Left forelimb (tissue), 1 donor: ENCODE measurements around the gene APOH.

Source experiments
- DNase-seq: peaks from one replicate; pipeline ENCODE4 v3.0.0-alpha.2; 2018; ENCODE audit warnings: low spot score

APOH gene

DNA sequence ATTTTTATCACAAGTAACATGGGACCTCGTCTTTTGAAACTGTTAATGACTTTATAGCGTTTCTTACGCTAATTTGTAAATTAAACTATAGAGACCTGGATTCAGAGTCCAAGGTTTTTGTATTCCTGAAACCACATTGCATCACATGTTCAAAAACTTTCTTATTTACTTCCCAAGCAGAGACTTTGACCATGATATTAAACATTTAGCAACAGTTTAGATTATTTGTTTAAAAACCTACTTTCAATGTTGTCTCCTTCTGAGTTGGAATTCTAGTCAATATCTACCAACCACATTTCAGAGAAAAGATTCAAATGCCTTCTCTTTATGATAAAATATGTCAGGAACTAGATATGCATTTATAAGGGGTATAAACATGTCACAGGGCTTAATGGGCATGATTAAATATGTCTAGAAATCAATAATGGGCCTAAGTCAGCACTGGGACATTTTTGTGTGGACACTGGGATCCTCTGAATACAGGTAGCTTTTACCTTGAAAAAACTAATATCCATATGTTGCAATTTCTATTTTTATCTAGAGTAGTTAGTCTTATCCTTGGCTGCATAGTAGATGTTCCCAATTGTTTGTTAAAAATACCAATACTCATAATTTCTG is 6.3 kb upstream of the APOH start:
- no peak for DNase-seq

DNA sequence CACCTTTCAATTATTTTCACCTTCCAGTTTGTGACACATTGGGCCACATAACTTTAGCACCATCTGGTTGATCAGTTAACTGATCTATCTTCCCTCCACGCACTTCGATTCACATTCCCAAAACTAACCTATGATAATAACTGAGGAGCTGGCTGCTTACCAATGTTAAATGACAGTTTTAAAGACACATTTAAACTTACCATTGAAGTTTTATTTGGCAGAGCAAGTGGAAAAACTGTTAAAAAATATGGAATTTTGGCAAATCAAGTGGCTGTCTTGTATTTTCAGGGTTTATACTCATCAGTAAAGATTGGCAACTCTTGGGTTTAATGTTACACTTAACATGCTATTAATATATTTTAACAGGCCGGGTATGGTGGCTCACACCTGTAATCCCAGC is 5.4 kb upstream of the APOH start:
- DNase-seq, result no peak

- DNase-seq, result no peak
Observed at GRCh38 chr17:66233023-66233753, 4.0 kb upstream of the APOH start.

DNA sequence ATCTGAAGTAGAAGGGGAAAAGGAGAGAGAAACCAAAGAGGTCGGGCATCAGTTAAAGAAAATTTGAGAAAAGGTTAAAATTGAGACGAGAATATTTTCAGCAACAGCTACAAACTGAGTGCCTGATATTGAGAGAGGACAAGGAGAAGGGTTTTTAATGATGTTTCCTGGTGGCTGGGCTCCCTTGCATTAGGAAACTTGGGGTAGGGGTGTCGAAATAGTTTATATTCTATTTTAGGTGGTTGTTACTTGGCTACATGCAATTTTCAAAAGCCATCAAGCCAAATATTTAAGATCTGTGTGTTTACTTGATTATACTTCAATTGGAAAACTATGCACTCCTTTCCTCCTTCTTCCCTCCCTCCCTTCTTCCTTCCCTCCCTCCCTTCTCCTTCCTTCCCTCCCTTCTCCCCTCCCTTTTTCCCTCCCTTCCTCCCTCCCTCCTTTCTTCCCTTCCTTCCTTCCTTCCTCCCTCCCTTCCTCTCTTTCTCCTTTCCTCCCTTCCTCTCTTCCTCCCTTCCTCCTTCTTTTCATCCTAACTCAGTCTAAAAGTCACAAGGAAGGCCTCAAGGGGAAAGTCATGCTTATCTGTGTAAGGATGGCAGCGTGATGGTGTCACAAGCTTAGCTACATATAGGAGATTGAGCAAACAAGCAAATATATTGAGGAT is 1.8 kb upstream of the APOH start:
- DNase-seq, result no peak

DNA sequence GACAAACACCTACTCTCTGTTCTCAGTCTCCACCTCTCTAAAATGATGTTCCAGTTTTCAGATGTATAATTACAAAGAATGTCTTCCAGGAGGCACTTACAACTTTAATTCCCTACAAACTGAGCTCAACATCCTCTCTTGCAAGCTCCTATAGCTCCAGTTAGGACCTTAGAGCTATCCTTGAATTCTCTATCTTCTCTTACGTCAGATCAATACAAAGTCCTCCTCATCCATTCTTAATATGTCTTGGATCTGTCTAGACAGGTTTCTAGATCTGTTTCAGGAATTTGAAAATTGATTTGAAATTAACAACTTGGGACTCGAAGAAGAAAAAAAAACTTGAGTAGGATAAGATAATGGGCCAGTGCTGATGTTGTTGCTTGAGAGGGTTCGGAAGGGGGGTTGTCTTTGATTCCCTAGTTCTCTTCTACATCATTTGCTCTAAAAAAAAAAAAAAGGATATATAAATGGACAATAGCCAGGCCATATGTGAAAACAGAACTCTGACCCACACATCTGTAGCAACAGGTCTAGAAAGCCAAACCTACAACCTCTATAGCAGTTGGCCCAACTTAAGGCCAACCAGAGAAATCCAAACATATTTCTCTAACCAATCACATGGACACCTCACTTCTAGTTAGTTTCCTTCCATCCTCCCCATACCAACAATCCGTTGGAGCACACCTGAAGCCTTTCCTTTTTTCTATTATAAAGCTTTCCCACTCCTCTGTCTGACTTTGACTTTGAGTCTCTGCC is 746 bp upstream of the APOH start:
- no peak for DNase-seq

GRCh38 chr17:66227212-66228045 is 1.8 kb downstream of the APOH start:
- no peak for DNase-seq

- DNase-seq, result no peak
Observed at GRCh38 chr17:66222798-66223350, 6.3 kb downstream of the APOH start.

GRCh38 chr17:66221755-66222530 is 7.3 kb downstream of the APOH start:
- no peak for DNase-seq

- no peak for DNase-seq
Observed at GRCh38 chr17:66221343-66221742, 7.9 kb downstream of the APOH start.

DNA sequence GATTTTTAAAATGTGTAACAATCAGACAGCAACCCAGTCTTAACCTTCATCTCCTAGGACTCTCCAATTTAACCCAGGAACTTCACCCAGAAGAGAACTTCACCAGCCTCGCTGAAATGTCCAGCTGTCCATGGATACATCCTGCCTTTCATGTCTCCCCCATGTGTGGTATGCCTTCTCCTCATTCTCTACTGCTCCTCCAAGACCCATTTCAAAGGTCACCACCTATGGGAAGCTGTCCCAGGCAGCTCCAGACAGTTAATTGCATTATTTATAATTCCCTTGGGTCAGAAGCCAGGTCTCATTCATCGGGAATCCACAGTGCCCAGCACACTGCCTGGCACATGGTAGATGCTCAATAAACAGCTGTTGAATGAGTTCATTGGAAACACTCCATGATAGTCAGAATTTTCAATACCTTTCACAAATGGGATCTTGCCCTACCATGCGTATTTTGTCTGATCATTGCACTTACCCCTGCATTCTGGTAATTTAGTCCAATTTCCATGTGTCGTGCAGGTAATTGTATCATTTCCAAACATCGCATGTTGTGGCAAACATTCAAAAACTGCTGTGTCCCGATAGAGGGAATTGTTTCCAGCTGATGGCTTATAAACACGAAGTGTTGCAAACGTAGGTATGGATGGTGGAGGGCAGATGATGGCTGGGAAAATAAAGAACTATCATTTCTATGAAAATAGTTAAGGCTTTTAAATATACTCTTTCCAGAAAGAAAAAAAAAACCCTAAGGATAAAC is 9.0 kb downstream of the APOH start:
- no peak for DNase-seq

DNA sequence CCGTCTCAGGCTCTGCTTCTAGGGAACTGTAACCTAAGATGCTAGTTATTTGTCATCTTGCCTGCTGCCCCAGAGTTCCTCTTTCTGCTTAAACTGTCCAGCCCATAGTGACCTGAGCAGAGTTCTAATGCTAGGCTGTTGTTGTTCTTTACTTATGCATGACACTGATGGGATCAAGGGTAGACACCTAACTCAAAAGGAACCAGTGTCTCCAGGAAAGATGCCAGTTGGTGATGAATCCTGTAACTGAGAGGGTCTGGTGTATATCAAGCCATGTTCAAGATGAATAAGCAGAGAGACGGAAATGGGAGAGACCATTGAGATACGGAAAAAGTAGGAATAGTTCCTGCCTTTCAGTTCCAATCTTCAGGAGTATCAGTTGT is 13.7 kb downstream of the APOH start:
- DNase-seq, result no peak

DNA sequence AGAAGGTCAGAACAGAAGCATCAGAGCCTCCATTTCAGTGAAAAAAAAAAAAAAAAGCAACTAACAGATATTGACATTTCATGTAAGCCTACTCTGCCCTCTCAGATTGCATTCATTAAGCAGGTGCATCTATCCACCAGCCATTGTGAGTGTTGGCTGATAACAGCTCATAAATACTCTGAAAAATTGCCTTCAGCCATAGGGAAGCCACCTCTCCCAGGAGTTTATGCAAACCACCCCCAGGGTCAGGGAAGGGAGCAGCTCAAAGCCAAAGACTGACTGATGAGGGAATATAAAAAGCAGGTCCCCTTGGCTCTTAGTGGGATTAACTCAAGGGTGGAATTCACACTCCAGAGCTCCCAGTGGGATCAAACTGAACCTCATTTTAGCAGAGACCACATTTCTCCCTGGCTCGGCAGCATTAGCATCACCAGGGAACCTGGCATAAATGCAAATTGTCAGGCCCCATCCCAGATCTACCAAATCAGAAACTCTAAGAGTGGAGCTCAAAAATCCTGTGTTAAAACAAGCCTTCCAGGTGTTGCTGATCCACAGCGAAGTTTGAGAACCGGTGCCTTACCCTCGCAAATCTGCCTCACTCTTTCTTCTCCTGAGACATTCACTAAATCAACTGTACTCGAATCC is 14.2 kb downstream of the APOH start:
- no peak for DNase-seq

DNA sequence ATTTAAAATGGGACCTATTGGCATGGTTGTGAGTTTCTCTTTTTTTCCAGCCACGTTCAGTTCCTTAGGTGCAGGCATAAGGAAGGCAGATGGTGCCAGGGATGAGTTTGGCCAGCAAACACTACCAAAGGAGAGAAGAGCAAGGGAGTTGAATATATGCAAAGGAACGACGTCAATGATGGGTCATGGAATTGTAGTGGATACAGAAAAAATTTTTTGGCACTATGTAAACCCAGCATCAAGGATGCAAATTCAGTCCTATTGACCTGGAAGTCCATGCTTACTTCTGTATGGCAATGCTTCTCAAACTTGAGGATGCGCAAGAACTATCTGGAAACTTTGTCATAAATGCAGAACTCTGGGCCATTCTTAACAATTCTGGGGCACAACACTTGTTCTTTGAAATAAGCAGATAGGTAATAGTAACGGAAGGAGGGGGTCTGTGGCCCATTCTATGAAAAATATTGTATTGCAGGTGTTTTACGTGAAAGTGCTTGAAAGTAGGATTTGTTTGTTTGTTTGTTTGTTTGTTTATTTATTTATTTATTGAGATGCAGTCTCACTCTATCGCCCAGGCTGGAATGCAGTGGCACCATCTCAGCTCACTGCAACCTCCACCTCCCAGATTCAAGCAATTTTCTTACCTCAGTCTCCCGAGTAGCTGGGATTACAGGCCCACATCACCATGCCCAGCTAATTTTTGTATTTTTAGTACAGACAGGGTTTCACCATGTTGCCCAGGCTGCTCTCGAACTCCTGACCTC is 18.0 kb downstream of the APOH start:
- DNase-seq, result no peak

DNA sequence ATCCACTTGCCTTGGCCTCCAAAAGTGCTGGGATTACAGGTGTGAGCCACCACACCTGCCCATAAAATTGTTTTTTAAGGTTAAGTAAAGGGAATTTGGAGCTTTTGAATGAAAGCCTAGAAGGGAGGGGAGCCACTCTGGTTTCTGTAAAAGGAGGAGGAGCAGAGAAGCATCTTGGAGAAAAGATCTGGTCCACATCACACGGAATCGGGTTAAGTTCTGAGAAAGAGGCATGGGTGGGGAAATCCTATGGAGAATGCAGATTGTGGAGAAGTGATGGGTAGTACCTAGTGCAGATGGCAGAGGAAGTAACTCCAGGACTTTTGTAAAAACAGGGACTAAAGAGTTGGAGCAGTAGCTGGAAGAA is 19.0 kb downstream of the APOH start:
- DNase-seq, result no peak

DNA sequence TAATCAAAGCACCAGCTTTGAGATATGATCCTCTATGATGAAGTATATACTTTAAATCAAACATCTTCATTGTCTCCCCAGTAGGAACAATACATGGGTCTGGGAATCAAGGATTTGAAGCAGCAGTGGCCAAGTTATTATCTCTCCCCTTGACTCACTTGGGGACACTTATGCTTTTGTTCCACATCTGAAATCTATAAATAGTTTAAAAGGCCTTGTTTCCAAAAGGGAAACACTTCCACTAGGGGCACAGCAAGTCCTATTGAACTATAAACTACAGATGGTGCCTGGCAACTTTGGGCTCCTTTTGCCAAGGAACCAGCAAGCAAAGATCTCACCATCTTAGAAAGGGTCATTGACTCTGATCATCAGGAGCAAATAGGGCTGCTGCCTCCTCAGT is 21.3 kb downstream of the APOH start:
- DNase-seq, result no peak

GRCh38 chr17:66203274-66204015 is 25.8 kb downstream of the APOH start:
- DNase-seq, result no peak

- no peak for DNase-seq
Observed at GRCh38 chr17:66200685-66201092, 28.5 kb downstream of the APOH start.

DNA sequence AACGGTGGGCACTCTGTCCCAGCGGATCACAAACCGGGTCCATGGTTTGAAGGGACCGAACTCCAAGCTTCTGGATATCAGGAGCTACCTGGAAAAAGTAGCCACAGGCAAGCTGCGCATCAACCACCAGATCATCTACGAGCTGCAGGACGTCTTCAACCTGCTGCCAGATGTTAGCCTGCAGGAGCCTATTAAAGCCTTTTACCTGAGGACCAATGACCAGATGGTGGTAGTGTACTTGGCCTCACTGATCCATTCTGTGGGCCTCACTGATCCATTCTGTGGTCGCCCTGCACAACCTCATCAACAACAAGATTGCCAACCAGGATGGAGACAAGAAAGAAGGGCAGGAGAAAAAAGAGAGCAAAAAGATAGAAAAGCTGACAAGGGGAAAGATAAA is 31.0 kb downstream of the APOH start:
- DNase-seq, result no peak
